GM19397 (cell line): ENCODE data around the gene UGT2B17.

Experiments
- ATAC-seq: cut with Tn5 transposase; IDR thresholded peaks from one replicate; pipeline ENCODE4 v1.9.1; 2021; ENCODE audit warnings: mild to moderate bottlenecking, moderate library complexity; ENCODE audit not compliant: unreplicated experiment

The UGT2B17 gene

GRCh38 chr4:68489338-68489737 lies 86.8 kb downstream of the UGT2B17 start:
- no peak for ATAC-seq
